ENCODE results near the gene ZNF215. TPM values are rescaled to one million over a fixed set of nuclear protein-coding genes. Genes with fewer than 3 reads are reported as not detected.
"Not testable (repeated sequence)": the region's sequence is repeated elsewhere in the genome, so short reads cannot be mapped to it uniquely, and the experiment has no call there.

The ZNF215 gene
- polyA plus RNA-seq, 1 donor (not counting 4 experiments of a cell fraction or from before 2014, with no cell fraction given) = 6.1 TPM

DNA sequence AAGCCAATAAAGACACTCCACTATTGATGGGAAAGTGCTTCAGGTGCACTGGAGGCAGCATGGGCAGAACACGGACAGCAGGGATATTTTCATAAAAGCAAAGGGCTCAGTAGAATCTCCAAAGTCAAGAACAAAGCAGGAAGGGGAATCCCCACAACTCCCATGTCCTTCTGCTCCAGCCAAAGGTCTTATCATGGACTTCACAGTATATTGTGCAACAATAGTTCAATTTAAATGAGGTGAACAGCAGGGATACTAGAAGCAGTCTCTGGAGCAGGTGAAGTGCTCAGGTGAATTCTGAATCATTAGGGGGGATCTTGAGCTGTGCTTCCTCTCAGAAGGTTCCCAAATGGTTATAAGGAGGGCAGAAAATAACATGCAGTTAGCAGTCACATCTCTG is 27.3 kb upstream of the ZNF215 start:
- Histone ChIP-seq H3K27me3 (ENCODE audit: control insufficient read depth, extremely low read depth, insufficient read depth, low read length) (no peaks in the 10 kb centered on the region), H3K79me2 (ENCODE audit: control insufficient read depth, insufficient read depth, low read length) (no peaks in the 10 kb centered on the region), H3K9me3 (ENCODE audit: control insufficient read depth, low read depth, low read length) (no peaks in the 10 kb centered on the region), H3K4me3 (ENCODE audit: control insufficient read depth in 2 of 3, extremely low read depth in 1 of 3, insufficient read depth in 2 of 3, low read depth in 1 of 3, low read length in 3 of 3) (no peak overlapping the region), H2AFZ (ENCODE audit: control insufficient read depth, low read length) (no peak overlapping the region), H3K4me2 (ENCODE audit: control insufficient read depth, extremely low read depth, insufficient read depth, low read depth, low read length) (no peak overlapping the region), H3K9ac (ENCODE audit: control insufficient read depth, extremely low read depth, insufficient read depth, low read length) (no peak overlapping the region), H3K9me1 (ENCODE audit: control insufficient read depth, extremely low read depth, insufficient read depth, low read length) (no peaks in the 10 kb centered on the region), H3K4me1 (ENCODE audit: control insufficient read depth, extremely low read depth, insufficient read depth, low read length) (no peaks in the 10 kb centered on the region), H3K36me3 (ENCODE audit: control insufficient read depth in 2 of 2, extremely low read depth in 1 of 2, insufficient read depth in 2 of 2, low read length in 2 of 2) (no peaks in the 10 kb centered on the region), H4K20me1 (ENCODE audit: control insufficient read depth, extremely low read depth, insufficient read depth, low read length) (no peaks in the 10 kb centered on the region), H3K27ac (ENCODE audit: control insufficient read depth, insufficient read depth, low read length) (no peak overlapping the region)
- dilution Hi-C loops (cut with MboI; ENCODE audit: extremely low pct_ligation_motif_present, low sequenced_read_pairs) = no loop called here
- FAIRE-seq = no peak
- no peak for DNase-seq (ENCODE audit: low read depth, low spot score)
- TF ChIP-seq, protein P1, sequence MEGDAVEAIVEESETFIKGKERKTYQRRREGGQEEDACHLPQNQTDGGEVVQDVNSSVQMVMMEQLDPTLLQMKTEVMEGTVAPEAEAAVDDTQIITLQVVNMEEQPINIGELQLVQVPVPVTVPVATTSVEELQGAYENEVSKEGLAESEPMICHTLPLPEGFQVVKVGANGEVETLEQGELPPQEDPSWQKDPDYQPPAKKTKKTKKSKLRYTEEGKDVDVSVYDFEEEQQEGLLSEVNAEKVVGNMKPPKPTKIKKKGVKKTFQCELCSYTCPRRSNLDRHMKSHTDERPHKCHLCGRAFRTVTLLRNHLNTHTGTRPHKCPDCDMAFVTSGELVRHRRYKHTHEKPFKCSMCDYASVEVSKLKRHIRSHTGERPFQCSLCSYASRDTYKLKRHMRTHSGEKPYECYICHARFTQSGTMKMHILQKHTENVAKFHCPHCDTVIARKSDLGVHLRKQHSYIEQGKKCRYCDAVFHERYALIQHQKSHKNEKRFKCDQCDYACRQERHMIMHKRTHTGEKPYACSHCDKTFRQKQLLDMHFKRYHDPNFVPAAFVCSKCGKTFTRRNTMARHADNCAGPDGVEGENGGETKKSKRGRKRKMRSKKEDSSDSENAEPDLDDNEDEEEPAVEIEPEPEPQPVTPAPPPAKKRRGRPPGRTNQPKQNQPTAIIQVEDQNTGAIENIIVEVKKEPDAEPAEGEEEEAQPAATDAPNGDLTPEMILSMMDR (optimal IDR thresholded peaks at IDR 0.05 in 1 of 3, IDR thresholded peaks at IDR 0.05 in 1 of 3, conservative IDR thresholded peaks at IDR 0.05 in 1 of 3; ENCODE audit: extremely low read depth in 1 of 3, insufficient read depth in 2 of 3, low read length in 3 of 3) = no peak
- TF ChIP-seq EZH2 (IDR thresholded peaks at IDR 0.05; ENCODE audit: low read length) = no peak

DNA sequence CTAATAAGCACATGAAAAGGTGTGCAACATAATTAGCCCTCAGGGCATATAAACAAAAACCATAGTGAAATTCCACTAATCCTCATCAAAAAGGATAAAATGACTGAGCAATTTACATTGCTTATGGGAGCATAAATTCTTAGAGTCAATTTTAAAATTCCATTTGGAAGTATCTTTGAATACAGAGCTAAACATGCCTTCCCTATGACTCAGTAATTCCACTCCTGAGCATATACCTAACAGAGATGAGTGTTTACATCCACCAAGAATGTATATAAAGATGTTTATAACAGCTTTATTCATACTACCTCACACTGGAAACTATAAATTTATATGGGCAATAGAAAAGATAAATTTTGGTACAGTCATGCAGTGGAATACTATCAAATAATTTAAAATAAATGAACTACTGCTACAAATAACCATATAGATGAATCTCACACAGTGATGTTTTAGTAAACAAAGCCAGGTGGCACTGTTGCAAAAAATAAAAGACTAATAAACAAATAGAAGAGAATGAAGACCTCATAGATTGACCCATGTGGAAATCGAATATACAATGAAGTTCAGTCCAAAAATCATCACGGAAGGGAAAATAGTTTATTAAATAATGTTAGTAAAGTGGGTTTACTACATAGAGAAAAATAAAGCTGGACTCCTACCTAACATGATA is 25.8 kb upstream of the ZNF215 start:
- Histone ChIP-seq H3K4me2 (ENCODE audit: control insufficient read depth, extremely low read depth, insufficient read depth, low read depth, low read length) (no peak overlapping the region), H3K79me2 (ENCODE audit: control insufficient read depth, insufficient read depth, low read length) (no peaks in the 10 kb centered on the region), H3K9ac (ENCODE audit: control insufficient read depth, extremely low read depth, insufficient read depth, low read length) (no peak overlapping the region), H3K4me3 (ENCODE audit: control insufficient read depth in 2 of 3, extremely low read depth in 1 of 3, insufficient read depth in 2 of 3, low read depth in 1 of 3, low read length in 3 of 3) (no peak overlapping the region), H3K9me1 (ENCODE audit: control insufficient read depth, extremely low read depth, insufficient read depth, low read length) (no peaks in the 10 kb centered on the region), H3K27ac (ENCODE audit: control insufficient read depth, insufficient read depth, low read length) (no peak overlapping the region), H2AFZ (ENCODE audit: control insufficient read depth, low read length) (no peak overlapping the region), H3K4me1 (ENCODE audit: control insufficient read depth, extremely low read depth, insufficient read depth, low read length) (no peaks in the 10 kb centered on the region), H4K20me1 (ENCODE audit: control insufficient read depth, extremely low read depth, insufficient read depth, low read length) (no peaks in the 10 kb centered on the region), H3K36me3 (ENCODE audit: control insufficient read depth in 2 of 2, extremely low read depth in 1 of 2, insufficient read depth in 2 of 2, low read length in 2 of 2) (no peaks in the 10 kb centered on the region), H3K9me3 (ENCODE audit: control insufficient read depth, low read depth, low read length) (no peaks in the 10 kb centered on the region), H3K27me3 (ENCODE audit: control insufficient read depth, extremely low read depth, insufficient read depth, low read length) (no peaks in the 10 kb centered on the region)
- peak; percentile 4 for DNase-seq (ENCODE audit: low read depth, low spot score)
- dilution Hi-C loops (cut with MboI; ENCODE audit: extremely low pct_ligation_motif_present, low sequenced_read_pairs) = no loop called here
- no peak for FAIRE-seq
- no peak for TF ChIP-seq EZH2 (IDR thresholded peaks at IDR 0.05; ENCODE audit: low read length)
- TF ChIP-seq, protein P1 (optimal IDR thresholded peaks at IDR 0.05 in 1 of 3, IDR thresholded peaks at IDR 0.05 in 1 of 3, conservative IDR thresholded peaks at IDR 0.05 in 1 of 3; ENCODE audit: extremely low read depth in 1 of 3, insufficient read depth in 2 of 3, low read length in 3 of 3) = no peak

DNA sequence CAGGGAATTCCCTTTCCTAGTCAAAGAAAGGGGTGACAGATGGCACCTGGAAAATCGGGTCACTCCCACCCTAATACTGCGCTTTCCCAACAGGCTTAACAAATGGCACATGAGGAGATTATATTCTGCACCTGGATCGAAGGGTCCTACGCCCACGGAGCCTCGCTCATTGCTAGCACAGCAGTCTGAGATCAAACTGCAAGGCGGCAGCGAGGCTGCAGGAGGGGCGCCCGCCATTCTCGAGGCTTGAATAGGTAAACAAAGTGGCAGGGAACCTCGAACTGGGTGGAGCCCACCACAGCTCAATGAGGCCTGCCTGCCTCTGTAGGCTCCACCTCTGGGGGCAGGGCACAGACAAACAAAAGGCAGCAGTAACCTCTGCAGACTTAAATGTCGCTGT is 21.4 kb upstream of the ZNF215 start:
- H3K27me3 ChIP-seq (ENCODE audit: control insufficient read depth, extremely low read depth, insufficient read depth, low read length); H3K9me3 ChIP-seq (ENCODE audit: control insufficient read depth, low read depth, low read length); H3K9ac ChIP-seq (ENCODE audit: control insufficient read depth, extremely low read depth, insufficient read depth, low read length); H2AFZ ChIP-seq (ENCODE audit: control insufficient read depth, low read length); H3K36me3 ChIP-seq (ENCODE audit: control insufficient read depth in 2 of 2, extremely low read depth in 1 of 2, insufficient read depth in 2 of 2, low read length in 2 of 2); H3K27ac ChIP-seq (ENCODE audit: control insufficient read depth, insufficient read depth, low read length); H3K4me1 ChIP-seq (ENCODE audit: control insufficient read depth, extremely low read depth, insufficient read depth, low read length); DNase-seq (ENCODE audit: low read depth, low spot score); FAIRE-seq; dilution Hi-C loops (cut with MboI; ENCODE audit: extremely low pct_ligation_motif_present, low sequenced_read_pairs); H3K79me2 ChIP-seq (ENCODE audit: control insufficient read depth, insufficient read depth, low read length); H3K4me3 ChIP-seq (ENCODE audit: control insufficient read depth in 2 of 3, extremely low read depth in 1 of 3, insufficient read depth in 2 of 3, low read depth in 1 of 3, low read length in 3 of 3); H4K20me1 ChIP-seq (ENCODE audit: control insufficient read depth, extremely low read depth, insufficient read depth, low read length); H3K4me2 ChIP-seq (ENCODE audit: control insufficient read depth, extremely low read depth, insufficient read depth, low read depth, low read length); H3K9me1 ChIP-seq (ENCODE audit: control insufficient read depth, extremely low read depth, insufficient read depth, low read length): not testable (repeated sequence)
